GM19324 (cell line): Measurements from ENCODE around the gene DNAJC22.
"Not testable (repeated sequence)": the region's sequence is repeated elsewhere in the genome, so short reads cannot be mapped to it uniquely, and the experiment has no call there.

ENCODE experiments used
- ATAC-seq: cut with Tn5 transposase; IDR thresholded peaks from one replicate; pipeline ENCODE4 v1.9.1; 2021; ENCODE audit warnings: mild to moderate bottlenecking, moderate library complexity; ENCODE audit not compliant: unreplicated experiment, low FRiP score

Gene DNAJC22

DNA sequence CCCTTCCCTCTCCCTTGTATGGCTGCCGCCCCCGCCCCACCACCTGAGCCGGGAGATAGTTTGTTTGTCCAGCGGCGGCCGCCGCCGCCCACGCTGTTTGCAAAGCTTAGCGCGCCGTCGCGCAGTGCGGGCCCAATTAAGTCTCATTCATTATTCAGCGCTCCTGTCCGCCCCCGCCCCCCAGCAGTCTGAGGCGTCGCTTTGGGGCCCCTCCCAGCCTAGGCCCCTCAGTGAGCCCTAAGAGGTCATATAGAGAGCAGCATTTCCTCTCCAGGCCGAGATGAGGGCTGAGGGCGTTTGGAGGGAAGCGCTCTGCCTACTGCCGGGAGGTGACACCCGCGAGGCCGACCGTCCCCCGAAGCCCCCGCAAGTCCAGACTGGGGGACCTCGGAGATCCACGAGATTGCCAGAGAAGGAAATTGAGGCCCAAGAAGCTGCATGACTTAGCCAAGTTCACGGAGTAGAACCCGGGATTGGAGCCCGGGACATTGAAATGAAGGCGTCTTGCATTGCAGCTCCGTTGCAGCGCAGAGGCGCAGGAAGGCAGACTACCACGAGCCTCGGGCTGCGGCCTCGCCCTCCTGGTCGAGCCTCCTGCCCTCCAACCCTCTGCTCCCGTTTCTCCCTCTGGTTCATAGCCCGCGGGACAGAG is at the start of gene DNAJC22:
TSS of gene DNAJC22 (plus strand) at position 230 of the 652 bp plus-strand sequence. CDS start 1,985 bp downstream, outside the sequence.
- ATAC-seq, result no peak

- no peak for ATAC-seq
Measured at GRCh38 chr12:49297695-49298060, 49.0 kb upstream of the DNAJC22 start.

DNA sequence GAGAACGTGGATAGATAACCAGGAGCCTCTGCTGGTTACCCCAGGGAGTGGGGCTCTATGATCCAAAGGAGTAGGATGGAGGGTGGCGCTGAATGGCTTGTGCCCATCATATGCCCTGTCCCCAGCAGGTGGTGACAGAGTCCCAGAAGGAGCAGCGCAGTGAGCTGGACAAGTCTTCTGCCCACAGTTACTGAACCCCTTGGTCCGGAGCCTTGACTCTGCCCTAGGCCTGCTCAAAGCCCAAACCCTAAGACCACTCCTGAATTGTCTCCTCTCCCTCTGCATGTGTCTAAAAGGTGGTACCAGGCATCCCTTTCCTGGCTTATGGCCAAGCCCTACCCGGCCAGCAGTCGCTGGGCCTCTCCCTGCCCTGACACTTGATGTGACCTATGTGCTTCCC is 48.5 kb upstream of the DNAJC22 start:
- ATAC-seq, result no peak

- ATAC-seq, result no peak
Measured at GRCh38 chr12:49301760-49302159, 44.9 kb upstream of the DNAJC22 start.

DNA sequence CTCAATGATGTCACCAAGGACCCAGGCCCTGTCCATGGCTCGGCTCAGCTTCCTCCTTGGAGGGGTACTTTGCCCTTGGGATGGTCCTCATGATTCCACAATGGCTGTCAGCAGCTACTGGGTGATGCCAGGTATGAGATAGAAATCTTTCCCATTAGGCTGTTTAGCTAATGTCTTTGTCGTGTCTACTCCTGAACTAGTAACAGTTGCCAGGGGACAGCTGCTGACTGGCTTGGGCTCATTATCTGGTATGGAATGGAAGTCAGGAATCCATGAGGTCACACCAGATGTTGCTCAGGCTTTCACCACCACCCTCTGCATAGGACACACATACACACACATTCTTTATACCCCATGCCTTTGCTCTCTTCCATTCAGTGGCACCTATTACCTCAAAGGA is 42.5 kb upstream of the DNAJC22 start:
- ATAC-seq, result no peak

DNA sequence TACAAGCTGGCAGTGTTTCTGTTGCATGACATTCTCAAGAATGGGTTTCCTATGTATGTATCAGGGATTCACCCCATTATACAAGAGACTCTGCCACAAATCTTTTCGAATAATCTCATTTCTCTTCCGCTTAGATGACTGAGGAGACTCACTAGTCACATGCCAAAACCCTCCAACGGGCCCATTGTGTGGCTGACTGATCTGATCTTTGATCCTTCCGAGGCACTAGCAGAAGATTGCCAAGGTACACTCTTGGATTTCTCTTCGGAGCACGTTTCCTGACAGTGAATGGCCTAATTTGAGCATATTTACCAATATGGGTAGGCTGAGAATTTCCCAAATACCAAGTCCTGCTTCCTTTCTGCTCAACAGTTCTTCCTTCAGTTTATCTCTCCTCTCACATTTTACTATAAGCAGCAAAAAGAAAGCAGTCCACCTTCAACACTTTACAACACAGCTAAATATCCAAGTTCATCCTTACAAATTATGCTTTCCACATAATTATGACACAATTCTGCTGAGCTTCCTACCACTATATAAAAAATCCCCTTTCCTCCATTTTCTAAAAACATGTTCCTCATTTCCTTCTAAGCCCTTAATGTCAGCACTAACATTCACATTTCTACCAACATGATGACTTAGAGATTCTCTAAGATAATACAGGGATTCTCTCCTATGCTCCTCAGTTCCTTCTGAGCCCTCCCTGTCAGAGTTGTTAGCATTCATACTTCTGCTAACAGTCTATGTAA is 40.8 kb upstream of the DNAJC22 start:
- no peak for ATAC-seq

DNA sequence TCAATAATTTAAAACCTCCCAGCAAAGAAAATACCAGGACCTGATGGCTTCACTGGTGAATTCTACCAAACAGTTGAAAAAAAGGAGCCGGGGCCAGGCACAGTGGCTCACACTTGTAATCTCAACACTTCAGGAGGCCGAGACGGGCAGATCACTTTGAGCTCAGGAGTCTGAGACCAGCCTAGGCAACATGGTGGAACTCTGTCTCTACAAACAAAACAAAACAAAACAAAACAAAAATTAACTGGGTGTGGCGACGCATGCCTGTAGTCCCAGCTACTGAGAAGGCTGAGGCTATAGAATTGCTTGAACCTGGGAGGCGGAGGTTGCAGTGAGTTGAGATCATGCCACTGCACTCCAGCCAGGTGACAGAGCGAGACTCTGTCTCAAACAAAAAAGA is 37.3 kb upstream of the DNAJC22 start:
- ATAC-seq, result no peak

DNA sequence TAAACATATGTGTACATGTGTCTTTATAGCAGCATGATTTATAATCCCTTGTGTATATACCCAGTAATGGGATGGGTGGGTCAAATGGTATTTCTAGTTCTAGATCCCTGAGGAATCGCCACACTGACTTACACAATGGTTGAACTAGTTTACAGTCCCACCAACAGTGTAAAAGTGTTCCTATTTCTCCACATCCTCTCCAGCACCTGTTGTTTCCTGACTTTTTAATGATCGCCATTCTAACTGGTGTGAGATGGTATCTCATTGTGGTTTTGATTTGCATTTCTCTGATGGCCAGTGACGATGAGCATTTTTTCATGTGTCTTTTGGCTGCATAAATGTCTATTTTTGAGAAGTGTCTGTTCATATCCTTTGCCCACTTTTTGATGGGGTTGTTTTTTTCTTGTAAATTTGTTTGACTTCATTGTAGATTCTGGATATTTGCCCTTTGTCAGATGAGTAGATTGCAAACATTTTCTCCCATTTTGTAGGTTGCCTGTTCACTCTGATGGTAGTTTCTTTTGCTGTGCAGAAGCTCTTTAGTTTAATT is 36.2 kb upstream of the DNAJC22 start:
- not testable (repeated sequence) for ATAC-seq

- ATAC-seq, result no peak
Measured at GRCh38 chr12:49314811-49315210, 31.9 kb upstream of the DNAJC22 start.

- not testable (repeated sequence) for ATAC-seq
Measured at GRCh38 chr12:49317118-49317517, 29.6 kb upstream of the DNAJC22 start.

GRCh38 chr12:49320411-49321103 is 26.1 kb upstream of the DNAJC22 start:
- ATAC-seq, result not testable (repeated sequence)

- no peak for ATAC-seq
Measured at GRCh38 chr12:49322367-49322707, 24.4 kb upstream of the DNAJC22 start.

GRCh38 chr12:49322708-49323523 is 23.8 kb upstream of the DNAJC22 start, which contains the start of gene TROAP:
TROAP (plus strand) TSS chr12:49323255; CDS start chr12:49323609, 354 bp downstream.
- ATAC-seq, result peak; percentile 98

DNA sequence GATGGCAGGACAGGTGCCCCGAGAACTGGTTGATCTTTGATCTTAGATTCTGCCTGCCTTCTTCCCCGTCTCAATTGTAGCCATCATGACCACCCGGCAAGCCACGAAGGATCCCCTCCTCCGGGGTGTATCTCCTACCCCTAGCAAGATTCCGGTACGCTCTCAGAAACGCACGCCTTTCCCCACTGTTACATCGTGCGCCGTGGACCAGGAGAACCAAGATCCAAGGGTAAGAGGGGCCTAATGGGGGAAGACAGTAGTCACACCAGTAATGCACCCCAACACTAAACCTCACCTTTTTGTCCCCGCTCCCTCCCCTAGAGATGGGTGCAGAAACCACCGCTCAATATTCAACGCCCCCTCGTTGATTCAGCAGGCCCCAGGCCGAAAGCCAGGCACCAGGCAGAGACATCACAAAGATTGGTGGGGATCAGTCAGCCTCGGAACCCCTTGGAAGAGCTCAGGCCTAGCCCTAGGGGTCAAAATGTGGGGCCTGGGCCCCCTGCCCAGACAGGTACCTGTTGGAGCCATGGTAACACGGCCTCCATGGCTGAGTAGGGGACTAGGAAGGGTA is 23.1 kb upstream of the DNAJC22 start:
- ATAC-seq, result no peak

GRCh38 chr12:49325606-49326005 is 21.1 kb upstream of the DNAJC22 start:
- ATAC-seq, result no peak

DNA sequence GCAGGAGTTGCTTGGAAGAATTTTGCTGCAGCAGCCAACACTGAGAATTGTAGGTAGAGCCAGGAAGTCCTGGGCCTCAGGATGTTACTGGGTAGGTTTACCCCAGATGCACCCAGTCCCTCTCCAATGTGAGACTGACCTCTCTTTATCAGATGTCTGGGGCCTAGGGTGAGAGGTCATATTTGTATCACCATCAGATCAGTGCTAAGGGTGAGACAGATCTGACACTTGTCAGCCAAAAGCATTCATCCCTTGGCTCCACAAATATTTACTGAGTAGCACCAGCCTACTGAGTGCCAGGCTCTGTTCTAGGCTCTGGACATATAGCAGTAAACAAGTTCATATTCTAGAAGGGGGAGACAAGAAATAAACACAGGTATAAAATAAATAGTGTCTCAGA is 19.3 kb upstream of the DNAJC22 start:
- ATAC-seq, result no peak

DNA sequence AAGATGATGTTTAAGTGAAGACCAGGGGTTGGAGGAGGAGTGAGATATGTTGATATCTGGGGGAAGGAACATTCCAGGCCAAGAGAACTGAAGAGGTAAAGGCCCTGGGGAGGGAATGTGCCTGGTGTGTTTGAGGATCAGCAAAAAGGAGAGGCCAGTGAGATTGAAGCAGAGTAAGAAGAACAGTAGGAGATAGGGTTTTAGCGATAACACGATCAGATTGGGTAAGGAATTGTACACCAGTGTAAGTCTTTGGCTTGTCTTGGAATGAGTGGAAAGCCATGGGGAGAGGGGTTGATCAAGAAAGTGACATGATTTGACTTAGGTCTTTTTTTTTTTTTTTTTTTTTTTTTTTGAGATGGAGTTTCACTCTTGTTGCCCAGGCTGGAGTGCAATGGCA is 18.8 kb upstream of the DNAJC22 start:
- ATAC-seq, result no peak

- no peak for ATAC-seq
Measured at GRCh38 chr12:49328816-49329215, 17.9 kb upstream of the DNAJC22 start.

GRCh38 chr12:49330032-49330619 is 16.6 kb upstream of the DNAJC22 start:
- no peak for ATAC-seq
